ENCODE results near the gene OCRL. TPM values are rescaled to one million over a fixed set of nuclear protein-coding genes. Genes with fewer than 3 reads are reported as not detected.

The OCRL gene
- total and polyA plus RNA-seq, 4 donors: 3.1 to 13.1 (median 5.7) TPM

- H3K4me3 ChIP-seq (ENCODE audit: low read depth in 1 of 3, low read length in 3 of 3): no peak overlapping the region
- no peak overlapping the region for H3K27ac ChIP-seq (ENCODE audit: low read depth in 1 of 2, low read length in 2 of 2)
- H3K9me3 ChIP-seq (ENCODE audit: control insufficient read depth in 4 of 4, low read length in 3 of 4): no peaks in the 10 kb centered on the region
- WGBS: 93% methylated on average over 5 of the region's 5 CpGs
- peaks cover 0 to 21% (median 15%) of the 10 kb centered on the region in 4 donors for H3K4me1 ChIP-seq (ENCODE audit: control insufficient read depth in 4 of 4, insufficient read depth in 4 of 4, low read length in 3 of 4)
- H3K27me3 ChIP-seq (ENCODE audit: control insufficient read depth in 4 of 4, insufficient read depth in 4 of 4, low read length in 3 of 4): no peaks in the 10 kb centered on the region
- DNase-seq (ENCODE audit: low spot score): no peak
- peaks cover 1 to 9% (median 7%) of the 10 kb centered on the region in 4 donors for H3K36me3 ChIP-seq (ENCODE audit: control insufficient read depth in 4 of 4, insufficient read depth in 3 of 4, low read depth in 1 of 4, low read length in 3 of 4)
- TF ChIP-seq HNF4A (conservative IDR thresholded peaks at IDR 0.05) (no peak), CTCF (IDR thresholded peaks at IDR 0.05; ENCODE audit: low read depth, low read length, missing input control) (no peak)
- no peak overlapping the region for H3K9ac ChIP-seq (ENCODE audit: low read depth in 1 of 2, low read length in 2 of 2)
These were observed 56.0 kb downstream of the OCRL start for GRCh38 chrX:129596077-129596476.

GRCh38 chrX:129597905-129598304, 57.8 kb downstream of the OCRL start:
- TF ChIP-seq HNF4G (IDR thresholded peaks at IDR 0.05): no peak
- Histone ChIP-seq H3K27me3 (ENCODE audit: control insufficient read depth in 4 of 4, insufficient read depth in 4 of 4, low read length in 3 of 4) (no peaks in the 10 kb centered on the region), H3K27ac (ENCODE audit: low read depth in 1 of 2, low read length in 2 of 2) (no peak overlapping the region), H3K9me3 (ENCODE audit: control insufficient read depth in 4 of 4, low read length in 3 of 4) (no peaks in the 10 kb centered on the region), H3K9ac (ENCODE audit: low read depth in 1 of 2, low read length in 2 of 2) (no peak overlapping the region), H3K4me1 (ENCODE audit: control insufficient read depth in 4 of 4, insufficient read depth in 4 of 4, low read length in 3 of 4) (peaks cover 0 to 21% (median 15%) of the 10 kb centered on the region in 4 donors), H3K36me3 (ENCODE audit: control insufficient read depth in 4 of 4, insufficient read depth in 3 of 4, low read depth in 1 of 4, low read length in 3 of 4) (peaks cover 0 to 4% (median under 1%) of the 10 kb centered on the region in 4 donors), H3K4me3 (ENCODE audit: low read depth in 1 of 3, low read length in 3 of 3) (no peak overlapping the region)
- no peak for DNase-seq (ENCODE audit: low spot score)
- WGBS: 95% methylated on average over 5 of the region's 5 CpGs

GRCh38 chrX:129599499-129599898, 59.4 kb downstream of the OCRL start:
- Histone ChIP-seq H3K9ac (ENCODE audit: low read depth in 1 of 2, low read length in 2 of 2) (no peak overlapping the region), H3K4me1 (ENCODE audit: control insufficient read depth in 4 of 4, insufficient read depth in 4 of 4, low read length in 3 of 4) (peaks cover 0 to 25% (median 15%) of the 10 kb centered on the region in 4 donors), H3K4me3 (ENCODE audit: low read depth in 1 of 3, low read length in 3 of 3) (no peak overlapping the region), H3K9me3 (ENCODE audit: control insufficient read depth in 4 of 4, low read length in 3 of 4) (no peaks in the 10 kb centered on the region), H3K27me3 (ENCODE audit: control insufficient read depth in 4 of 4, insufficient read depth in 4 of 4, low read length in 3 of 4) (no peaks in the 10 kb centered on the region), H3K27ac (ENCODE audit: low read depth in 1 of 2, low read length in 2 of 2) (no peak overlapping the region), H3K36me3 (ENCODE audit: control insufficient read depth in 4 of 4, insufficient read depth in 3 of 4, low read depth in 1 of 4, low read length in 3 of 4) (peaks cover 0 to 4% (median 0%) of the 10 kb centered on the region in 4 donors)
- TF ChIP-seq JUND (IDR thresholded peaks at IDR 0.05) (no peak), RXRA (IDR thresholded peaks at IDR 0.05) (no peak), ZBTB33 (IDR thresholded peaks at IDR 0.05) (no peak), FOXA1 (IDR thresholded peaks at IDR 0.05) (no peak), HNF4G (IDR thresholded peaks at IDR 0.05) (no peak), HNF4A (conservative IDR thresholded peaks at IDR 0.05) (no peak), SP1 (IDR thresholded peaks at IDR 0.05) (no peak), MAX (IDR thresholded peaks at IDR 0.05) (no peak), TAF1 (conservative IDR thresholded peaks at IDR 0.05) (no peak), NR2F2 (IDR thresholded peaks at IDR 0.05) (no peak), RAD21 (IDR thresholded peaks at IDR 0.05) (no peak), CTCF (IDR thresholded peaks at IDR 0.05; ENCODE audit: low read depth, low read length, missing input control) (no peak), REST (IDR thresholded peaks at IDR 0.05) (no peak), FOXA2 (IDR thresholded peaks at IDR 0.05) (no peak), GABPA (IDR thresholded peaks at IDR 0.05 in 1 of 2, conservative IDR thresholded peaks at IDR 0.05 in 1 of 2) (no peak), ATF3 (IDR thresholded peaks at IDR 0.05) (no peak), YY1 (IDR thresholded peaks at IDR 0.05) (no peak), EGR1 (IDR thresholded peaks at IDR 0.05; ENCODE audit: low read depth in 2 of 2) (no peak)
- 81% methylated on average over 5 of the region's 5 CpGs for WGBS
- no peak for DNase-seq (ENCODE audit: low spot score)
